HEK293 (cell line): Measurements from ENCODE around the gene KCP.

Experiments used
- CTCF ChIP-seq: fragments of 450-650 bp; formaldehyde crosslinking; IDR thresholded peaks from 2 replicates; pipeline ENCODE4 v1.5.1; 2016; ENCODE audit warnings: missing biosample characterization, missing genetic modification characterization
- GLI4 ChIP-seq: fragments of 450-650 bp; formaldehyde crosslinking; IDR thresholded peaks from 2 replicates; pipeline ENCODE4 v1.5.1; 2016; ENCODE audit warnings: missing biosample characterization, missing genetic modification characterization
- PRDM6 ChIP-seq: fragments of 450-650 bp; formaldehyde crosslinking; IDR thresholded peaks from 2 replicates; pipeline ENCODE4 v1.5.1; 2017; ENCODE audit warnings: missing biosample characterization, missing genetic modification characterization
- YY1 ChIP-seq: fragments of 450-650 bp; formaldehyde crosslinking; IDR thresholded peaks from 2 replicates; pipeline ENCODE4 v1.5.1; 2018; ENCODE audit warnings: missing biosample characterization, missing genetic modification characterization
- ZBTB1 ChIP-seq: fragments of 450-650 bp; formaldehyde crosslinking; IDR thresholded peaks from 2 replicates; pipeline ENCODE4 v1.5.1; 2016; ENCODE audit warnings: missing biosample characterization, missing genetic modification characterization
- ZBTB44 ChIP-seq: fragments of 450-650 bp; IDR thresholded peaks from 2 replicates; pipeline ENCODE4 v1.5.1; 2018; ENCODE audit warnings: missing biosample characterization, mild to moderate bottlenecking, missing genetic modification characterization
- ZBTB6 ChIP-seq: fragments of 450-650 bp; formaldehyde crosslinking; IDR thresholded peaks from 2 replicates; pipeline ENCODE4 v1.5.1; 2017; ENCODE audit warnings: missing biosample characterization, missing genetic modification characterization
- ZBTB7A ChIP-seq: fragments of 450-650 bp; formaldehyde crosslinking; IDR thresholded peaks from 2 replicates; pipeline ENCODE4 v1.5.1; 2016; ENCODE audit warnings: low read depth, missing biosample characterization, missing genetic modification characterization
- ZNF114 ChIP-seq: fragments of 450-650 bp; formaldehyde crosslinking; IDR thresholded peaks from 2 replicates; pipeline ENCODE4 v1.5.0; 2017; ENCODE audit warnings: missing biosample characterization, missing genetic modification characterization
- ZNF488 ChIP-seq: fragments of 450-650 bp; formaldehyde crosslinking; IDR thresholded peaks from 2 replicates; pipeline ENCODE4 v1.5.1; 2016; ENCODE audit warnings: missing biosample characterization, missing genetic modification characterization
- ZNF571 ChIP-seq: fragments of 450-650 bp; formaldehyde crosslinking; IDR thresholded peaks from 2 replicates; pipeline ENCODE4 v1.5.0; 2017; ENCODE audit warnings: missing biosample characterization, missing genetic modification characterization
- ZNF645 ChIP-seq: fragments of 450-650 bp; formaldehyde crosslinking; IDR thresholded peaks from 2 replicates; pipeline ENCODE4; 2016; ENCODE audit warnings: missing biosample characterization, missing genetic modification characterization
- ZNF747 ChIP-seq: fragments of 450-650 bp; formaldehyde crosslinking; IDR thresholded peaks from 2 replicates; pipeline ENCODE4 v1.5.1; 2016; ENCODE audit warnings: missing biosample characterization, missing genetic modification characterization
- ZNF785 ChIP-seq: fragments of 450-650 bp; formaldehyde crosslinking; IDR thresholded peaks from 2 replicates; pipeline ENCODE4 v1.5.1; 2016; ENCODE audit warnings: missing biosample characterization, missing genetic modification characterization

- no peak for TF ChIP-seq CTCF
- no peak for TF ChIP-seq ZNF488
- TF ChIP-seq GLI4 (tag by site-specific recombination): no peak
- no peak for TF ChIP-seq ZNF747
- TF ChIP-seq ZBTB7A: no peak
- TF ChIP-seq ZBTB1 (tag by site-specific recombination): no peak
- no peak for TF ChIP-seq PRDM6
- no peak for TF ChIP-seq ZNF645
- TF ChIP-seq ZNF571: no peak
- no peak for TF ChIP-seq ZBTB44
- TF ChIP-seq ZBTB6: no peak
- no peak for TF ChIP-seq ZNF114 (tag by site-specific recombination)
- no peak for TF ChIP-seq ZNF785 (tag by site-specific recombination)
- TF ChIP-seq YY1: no peak
These were observed 11.1 kb downstream of the KCP start for GRCh38 chr7:128899392-128899791.
